Measurements from ENCODE around the gene SSTR5.

- TF ChIP-seq CTCF (IDR thresholded peaks at IDR 0.05) (peak; percentile 49 to 88 (median 70)), POLR2A (IDR thresholded peaks at IDR 0.05) (no peak)
These were observed 33.5 kb downstream of the SSTR5 start for GRCh38 chr16:1105888-1106620.

All from heart left ventricle (tissue), 13 donors.